WTC11 (cell line): ENCODE data around the gene KCNK16.

Experiments
- ATF1 ChIP-seq: sonication (generic); formaldehyde crosslinking; IDR thresholded peaks from 2 replicates; pipeline ENCODE4 v1.8.1; 2023; ENCODE audit warnings: mild to moderate bottlenecking, moderate library complexity, missing genetic modification reagents
- ATF3 ChIP-seq: sonication (generic); formaldehyde crosslinking; conservative IDR thresholded peaks from 2 replicates; pipeline ENCODE4 v1.8.1; 2022; ENCODE audit warnings: mild to moderate bottlenecking, missing genetic modification reagents
- CTCF ChIP-seq: fragments of 200-600 bp; IDR thresholded peaks from 2 replicates; pipeline ENCODE4 v1.8.0; 2022; ENCODE audit warnings: antibody characterized with exemption
- ESRRA ChIP-seq: sonication (generic); formaldehyde crosslinking; IDR thresholded peaks from 2 replicates; pipeline ENCODE4 v1.8.1; 2022; ENCODE audit warnings: mild to moderate bottlenecking, missing genetic modification reagents, borderline replicate concordance
- NR2C2 ChIP-seq: sonication (generic); formaldehyde crosslinking; IDR thresholded peaks from 2 replicates; pipeline ENCODE4 v1.8.0; 2022; ENCODE audit warnings: mild to moderate bottlenecking, missing genetic modification reagents
- NR3C1 ChIP-seq: sonication (generic); formaldehyde crosslinking; conservative IDR thresholded peaks from 2 replicates; pipeline ENCODE4 v1.8.1; 2023; ENCODE audit warnings: low read depth, mild to moderate bottlenecking, missing genetic modification reagents
- SMAD3 ChIP-seq: sonication (generic); formaldehyde crosslinking; IDR thresholded peaks from 2 replicates; pipeline ENCODE4 v1.8.0; 2022; ENCODE audit warnings: missing genetic modification reagents, mild to moderate bottlenecking, borderline replicate concordance
- TCF7 ChIP-seq: sonication (generic); formaldehyde crosslinking; IDR thresholded peaks from 2 replicates; pipeline ENCODE4 v1.8.0; 2022; ENCODE audit warnings: mild to moderate bottlenecking, low read depth, missing genetic modification reagents, moderate library complexity
- USF2 ChIP-seq: sonication (generic); formaldehyde crosslinking; IDR thresholded peaks from 2 replicates; pipeline ENCODE4 v1.8.1; 2023; ENCODE audit warnings: mild to moderate bottlenecking, missing genetic modification reagents, moderate library complexity

GRCh38 chr6:39309942-39310531 lies 12.5 kb downstream of the KCNK16 start:
- TF ChIP-seq ATF1 (CRISPR knock-in tag), result no peak
- no peak for TF ChIP-seq TCF7 (CRISPR knock-in tag)
- TF ChIP-seq NR2C2 (CRISPR knock-in tag), result no peak
- no peak for TF ChIP-seq NR3C1
- no peak for TF ChIP-seq USF2
- peak; percentile 86 for TF ChIP-seq CTCF
- no peak for TF ChIP-seq ATF3 (CRISPR knock-in tag)
- TF ChIP-seq SMAD3, result no peak
- TF ChIP-seq ESRRA (CRISPR knock-in tag), result no peak
